HepG2 (cell line): Measurements from ENCODE around the gene TMEM151A. TPM values are rescaled to one million over a fixed set of nuclear protein-coding genes. Genes with fewer than 3 reads are reported as not detected.

Experiments
- BCL6 ChIP-seq: IDR thresholded peaks from 2 replicates; pipeline ENCODE4 v1.6.1; 2016; ENCODE audit warnings: missing genetic modification reagents, missing compliant biosample characterization
- BRCA1 ChIP-seq: sonication (generic); formaldehyde crosslinking; IDR thresholded peaks from 2 replicates; pipeline ENCODE4 v1.4.0; 2020; ENCODE audit warnings: missing genetic modification reagents
- DDIT3 ChIP-seq: sonication (generic); formaldehyde crosslinking; IDR thresholded peaks from 2 replicates; pipeline ENCODE4 v1.4.0; 2020; ENCODE audit warnings: mild to moderate bottlenecking, missing genetic modification reagents
- DZIP1 ChIP-seq: sonication (generic); formaldehyde crosslinking; IDR thresholded peaks from 2 replicates; pipeline ENCODE4 v1.5.0; 2020; ENCODE audit warnings: mild to moderate bottlenecking, missing genetic modification reagents
- HNRNPL ChIP-seq: fragments of 200-400 bp; formaldehyde crosslinking; IDR thresholded peaks from 2 replicates; pipeline ENCODE4 v1.6.1; 2017; ENCODE audit warnings: mild to moderate bottlenecking, low read depth, low read length
- PHF8 ChIP-seq: sonication (generic); formaldehyde crosslinking; IDR thresholded peaks from 2 replicates; pipeline ENCODE4 v1.5.0; 2020; ENCODE audit warnings: missing genetic modification reagents
- PRDM15 ChIP-seq: sonication (generic); formaldehyde crosslinking; IDR thresholded peaks from 2 replicates; pipeline ENCODE4 v1.4.0; 2020; ENCODE audit warnings: missing genetic modification reagents
- REL ChIP-seq: sonication (generic); formaldehyde crosslinking; conservative IDR thresholded peaks from 2 replicates; pipeline ENCODE4 v1.8.0; 2022; ENCODE audit warnings: mild to moderate bottlenecking, missing genetic modification reagents, moderate library complexity
- SALL1 ChIP-seq: sonication (generic); formaldehyde crosslinking; IDR thresholded peaks from 2 replicates; pipeline ENCODE4 v1.8.0; 2022; ENCODE audit warnings: mild to moderate bottlenecking, missing genetic modification reagents
- SETDB1 ChIP-seq: sonication (generic); formaldehyde crosslinking; IDR thresholded peaks from 2 replicates; pipeline ENCODE4 v1.5.1; 2020; ENCODE audit warnings: missing genetic modification reagents, mild to moderate bottlenecking, borderline replicate concordance
- TEF ChIP-seq: sonication (generic); formaldehyde crosslinking; IDR thresholded peaks from 2 replicates; pipeline ENCODE4 v1.5.0; 2020; ENCODE audit warnings: missing genetic modification reagents
- ZBTB21 ChIP-seq: sonication (generic); formaldehyde crosslinking; IDR thresholded peaks from 2 replicates; pipeline ENCODE4 v1.4.0; 2020; ENCODE audit warnings: missing genetic modification reagents
- ZEB1 ChIP-seq: IDR thresholded peaks from 2 replicates; pipeline ENCODE4 v1.6.1; 2012; ENCODE audit warnings: mild to moderate bottlenecking, low read depth, inconsistent platforms; ENCODE audit not compliant: insufficient replicate concordance
- ZFYVE20 ChIP-seq: sonication (generic); formaldehyde crosslinking; IDR thresholded peaks from 2 replicates; pipeline ENCODE4 v1.8.0; 2023; ENCODE audit warnings: low read depth, mild to moderate bottlenecking, moderate library complexity, missing genetic modification reagents, borderline replicate concordance
- ZNF101 ChIP-seq: sonication (generic); formaldehyde crosslinking; IDR thresholded peaks from 2 replicates; pipeline ENCODE4 v1.4.0; 2020; ENCODE audit warnings: mild to moderate bottlenecking, low read depth, missing genetic modification reagents, borderline replicate concordance
- ZNF33B ChIP-seq: sonication (generic); formaldehyde crosslinking; IDR thresholded peaks from 2 replicates; pipeline ENCODE4 v1.5.1; 2020; ENCODE audit warnings: mild to moderate bottlenecking, missing genetic modification reagents
- ZNF737 ChIP-seq: sonication (generic); formaldehyde crosslinking; IDR thresholded peaks from 2 replicates; pipeline ENCODE4 v1.5.0; 2020; ENCODE audit warnings: missing genetic modification reagents, mild to moderate bottlenecking, borderline replicate concordance
- ZNF749 ChIP-seq: sonication (generic); formaldehyde crosslinking; IDR thresholded peaks from 2 replicates; pipeline ENCODE4 v1.8.0; 2022; ENCODE audit warnings: mild to moderate bottlenecking, missing genetic modification reagents, moderate library complexity, borderline replicate concordance
- ZNF790 ChIP-seq: sonication (generic); formaldehyde crosslinking; IDR thresholded peaks from 2 replicates; pipeline ENCODE4 v1.8.0; 2022; ENCODE audit warnings: missing genetic modification reagents, mild to moderate bottlenecking, borderline replicate concordance
- ZNF879 ChIP-seq: sonication (generic); formaldehyde crosslinking; IDR thresholded peaks from 2 replicates; pipeline ENCODE4 v1.8.1; 2023; ENCODE audit warnings: missing genetic modification reagents
- polyA plus RNA-seq, 8 experiments: library from polyadenylated mRNA; depleted of rRNA in 3 of 8; stranded (reverse) in 7 of 8; unstranded in 1 of 8; fragments of >200 nt; fragmentation: Illumina TruSeq in 4 of 8; extraction: Trizol in 4 of 8; gene quantifications; 2 replicates each; pipeline versions ENCODE4 v1.2.1 to v1.2.3, GENCODE V29; 2011 to 2016; ENCODE audit warnings: low read depth in 4 of 8, missing spikeins in 1 of 8, mixed read lengths in 1 of 8; ENCODE audit not compliant: insufficient read depth in 1 of 8
- total RNA-seq, 5 experiments: library from RNA; depleted of rRNA; stranded (reverse); fragments of >200 nt; fragmentation: Illumina TruSeq; extraction: Trizol; gene quantifications; 2 replicates each; pipeline ENCODE4 v1.2.3, GENCODE V29; 2016; ENCODE audit warnings: low read depth in 1 of 5

The TMEM151A gene
- total and polyA plus RNA-seq, 2 of the 13 experiments (the other 11 are each of a cell fraction or from before 2014, with no cell fraction given): 0.18 to 0.33 TPM

GRCh38 chr11:66268244-66268951, 23.3 kb upstream of the TMEM151A start, which contains the start of gene RAB1B (continued):
- TF ChIP-seq DZIP1 (CRISPR knock-in tag): no peak
- peak; percentile 67 for TF ChIP-seq PHF8 (CRISPR knock-in tag)
- no peak for TF ChIP-seq BRCA1
- TF ChIP-seq ZNF749 (CRISPR knock-in tag): 0 out of 2 replicates have a peak, but pooled peaks have one; percentile 26
- TF ChIP-seq ZNF101 (CRISPR knock-in tag): no peak
- no peak for TF ChIP-seq SETDB1 (CRISPR knock-in tag)
- TF ChIP-seq ZBTB21: no peak
- TF ChIP-seq ZNF737 (CRISPR knock-in tag): no peak
- no peak for TF ChIP-seq PRDM15
- no peak for TF ChIP-seq REL (CRISPR knock-in tag)
- TF ChIP-seq DDIT3 (CRISPR knock-in tag): no peak
- no peak for TF ChIP-seq HNRNPL
- no peak for TF ChIP-seq TEF (CRISPR knock-in tag)
- no peak for TF ChIP-seq ZEB1
- TF ChIP-seq BCL6 (CRISPR knock-in tag): no peak
- no peak for TF ChIP-seq ZNF879 (CRISPR knock-in tag)
- peak; percentile 57; the same call in 1 of the 2 replicates for TF ChIP-seq ZNF33B
- peak; percentile 49; the same call in 1 of the 2 replicates for TF ChIP-seq SALL1 (CRISPR knock-in tag)
- TF ChIP-seq ZFYVE20: no peak; the same call in 1 of the 2 replicates
- TF ChIP-seq ZNF790: no peak
